Retinal pigment epithelial cell (primary cell): Measurements from ENCODE around the gene ANO4.
A peak's percentile ranks its signal among the peaks of the same experiment; 100 is the strongest.

Experiments
- DNase-seq: peaks from one replicate; pipeline ENCODE4 v3.0.0-alpha.2; 2010; ENCODE audit warnings: low read depth
- H3K4me3 ChIP-seq: 2 replicates; pipeline ENCODE4 v1.5.1; 2011; ENCODE audit warnings: mild to moderate bottlenecking, low read length, control low read depth, moderate library complexity
- TF ChIP-seq, protein P1 (sequence below): conservative IDR thresholded peaks from 2 replicates; pipeline ENCODE4 v1.5.1; 2011; ENCODE audit warnings: low read depth, low read length, control low read depth, inconsistent platforms

ANO4 gene

DNA sequence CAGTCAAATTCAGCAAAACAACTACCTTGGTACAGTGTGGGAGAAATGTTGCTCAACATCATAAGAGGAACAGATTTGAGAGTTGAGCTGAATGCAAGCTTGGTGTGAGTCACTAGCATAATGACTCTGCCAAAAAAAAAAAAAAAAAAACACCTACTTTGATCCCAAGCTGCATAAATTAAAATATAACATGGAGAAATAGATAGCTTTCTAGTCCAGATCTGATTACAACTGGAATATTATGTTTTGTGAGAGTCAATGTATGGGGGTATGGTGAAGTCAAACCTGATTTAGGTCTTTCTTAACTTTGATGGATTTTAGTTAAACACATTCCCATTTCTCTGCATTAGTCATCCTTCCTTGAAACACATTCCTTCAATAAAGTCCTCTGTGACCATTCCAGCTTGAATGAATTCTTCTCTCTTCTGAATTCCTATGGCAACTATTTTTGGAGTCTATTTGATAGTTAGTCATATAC is 227.4 kb downstream of the ANO4 start:
- peak; percentile 74 for DNase-seq
- TF ChIP-seq, protein P1, sequence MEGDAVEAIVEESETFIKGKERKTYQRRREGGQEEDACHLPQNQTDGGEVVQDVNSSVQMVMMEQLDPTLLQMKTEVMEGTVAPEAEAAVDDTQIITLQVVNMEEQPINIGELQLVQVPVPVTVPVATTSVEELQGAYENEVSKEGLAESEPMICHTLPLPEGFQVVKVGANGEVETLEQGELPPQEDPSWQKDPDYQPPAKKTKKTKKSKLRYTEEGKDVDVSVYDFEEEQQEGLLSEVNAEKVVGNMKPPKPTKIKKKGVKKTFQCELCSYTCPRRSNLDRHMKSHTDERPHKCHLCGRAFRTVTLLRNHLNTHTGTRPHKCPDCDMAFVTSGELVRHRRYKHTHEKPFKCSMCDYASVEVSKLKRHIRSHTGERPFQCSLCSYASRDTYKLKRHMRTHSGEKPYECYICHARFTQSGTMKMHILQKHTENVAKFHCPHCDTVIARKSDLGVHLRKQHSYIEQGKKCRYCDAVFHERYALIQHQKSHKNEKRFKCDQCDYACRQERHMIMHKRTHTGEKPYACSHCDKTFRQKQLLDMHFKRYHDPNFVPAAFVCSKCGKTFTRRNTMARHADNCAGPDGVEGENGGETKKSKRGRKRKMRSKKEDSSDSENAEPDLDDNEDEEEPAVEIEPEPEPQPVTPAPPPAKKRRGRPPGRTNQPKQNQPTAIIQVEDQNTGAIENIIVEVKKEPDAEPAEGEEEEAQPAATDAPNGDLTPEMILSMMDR = no peak

DNA sequence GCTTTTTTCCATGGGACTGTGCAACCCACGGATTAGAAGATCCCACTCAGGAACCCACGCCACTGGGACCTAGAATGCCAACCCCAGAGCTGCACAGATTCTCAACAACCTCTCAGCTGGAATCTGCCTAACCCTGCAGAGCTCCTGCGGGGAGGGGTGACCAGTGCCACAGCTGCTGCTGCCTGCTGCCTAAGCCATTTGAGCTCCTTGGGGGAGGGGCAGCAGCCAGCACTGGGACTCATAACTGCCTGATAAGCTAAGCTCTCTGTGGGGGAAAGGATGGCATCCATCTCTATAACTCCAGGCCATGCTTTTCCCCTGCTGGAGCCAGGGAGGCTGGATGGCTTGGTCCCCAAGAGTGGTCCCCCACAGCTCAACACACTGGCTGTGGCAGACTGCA is 232.6 kb downstream of the ANO4 start:
- no peak overlapping the region for H3K4me3 ChIP-seq
- DNase-seq = no peak
- TF ChIP-seq, protein P1 = no peak

More for the DNA sequence above, 227.4 kb downstream of the ANO4 start:
- H3K4me3 ChIP-seq = no peak overlapping the region

DNA sequence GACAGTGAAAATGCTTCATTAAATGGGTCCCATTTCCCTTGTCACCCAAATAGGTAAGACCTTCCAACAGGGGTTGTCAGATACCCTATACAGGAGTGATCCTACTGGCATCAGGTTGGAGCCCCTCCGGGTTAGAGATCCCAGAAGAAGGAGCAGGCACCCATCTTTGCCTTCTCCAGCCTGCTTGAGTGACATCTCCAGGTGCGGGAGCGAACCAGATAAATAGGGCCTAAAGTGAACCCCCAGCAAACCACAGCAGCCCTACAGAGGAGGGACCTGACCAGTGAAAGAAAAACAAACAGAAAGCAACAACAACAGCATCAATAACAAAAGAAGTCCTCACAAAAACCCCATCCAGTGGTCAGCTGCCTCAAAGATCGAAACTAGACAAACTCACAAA is 233.2 kb downstream of the ANO4 start:
- TF ChIP-seq, protein P1 = no peak
- no peak for DNase-seq
- H3K4me3 ChIP-seq = no peak overlapping the region

DNA sequence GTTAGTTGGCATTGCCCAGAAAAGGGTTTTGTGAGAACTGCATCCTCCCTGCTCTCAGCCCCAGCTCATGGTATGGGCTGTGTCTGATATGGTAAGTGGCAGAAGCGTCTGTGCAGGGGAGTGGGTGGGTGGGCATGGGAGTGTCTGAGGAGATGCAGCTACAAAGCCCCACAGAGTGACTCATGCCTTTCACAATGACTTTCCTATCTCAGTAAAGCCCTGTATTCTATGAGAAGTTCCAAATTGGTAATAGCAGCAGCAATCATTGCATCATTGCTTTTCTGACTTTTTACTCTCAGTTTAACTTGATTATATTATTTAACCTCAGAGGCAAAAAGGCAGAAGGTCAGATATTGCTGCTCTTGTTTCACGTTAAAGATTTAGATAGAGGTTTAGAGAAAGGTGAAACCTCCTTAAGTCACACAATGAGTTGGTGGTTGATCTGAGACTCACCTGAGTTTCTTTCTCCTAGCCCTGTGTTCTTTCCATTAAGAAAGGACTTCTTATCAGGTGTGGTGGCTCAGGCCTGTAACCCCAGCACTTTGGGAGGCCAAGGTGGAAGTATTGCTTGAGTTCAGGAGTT is 243.8 kb downstream of the ANO4 start:
- no peak overlapping the region for H3K4me3 ChIP-seq
- TF ChIP-seq, protein P1 = no peak
- DNase-seq = no peak

DNA sequence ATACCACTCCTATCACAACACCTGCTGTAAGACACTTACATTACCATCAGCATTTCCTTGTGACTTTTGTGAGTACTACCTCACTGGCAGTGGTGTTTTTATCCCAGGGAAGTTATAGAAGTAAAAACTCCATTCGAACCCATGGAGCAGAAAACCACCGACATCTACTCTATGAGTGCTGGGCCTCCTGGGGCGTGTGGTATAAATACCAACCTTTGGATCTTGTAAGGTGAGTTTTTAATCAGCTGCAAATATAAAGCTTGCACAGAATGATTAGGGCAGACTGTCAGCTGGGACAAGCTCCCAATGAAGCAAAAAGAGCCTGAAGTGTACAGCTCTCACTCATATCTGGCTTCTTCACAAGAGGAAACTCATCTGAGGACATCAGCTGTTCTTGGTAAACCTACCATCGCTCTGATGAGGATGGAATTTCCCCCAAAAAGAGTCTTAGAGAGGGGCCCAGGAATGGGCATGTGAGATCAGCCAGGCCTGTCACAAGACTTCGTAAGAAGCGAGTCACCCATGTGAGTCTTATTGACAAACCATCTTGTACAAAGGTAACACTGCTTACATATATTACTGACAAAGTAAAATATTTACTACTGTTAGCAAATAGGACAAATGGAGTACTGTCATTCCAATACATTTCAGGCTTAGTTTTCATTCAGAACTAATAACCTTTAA is 245.4 kb downstream of the ANO4 start:
- no peak for DNase-seq
- TF ChIP-seq, protein P1 = no peak

DNA sequence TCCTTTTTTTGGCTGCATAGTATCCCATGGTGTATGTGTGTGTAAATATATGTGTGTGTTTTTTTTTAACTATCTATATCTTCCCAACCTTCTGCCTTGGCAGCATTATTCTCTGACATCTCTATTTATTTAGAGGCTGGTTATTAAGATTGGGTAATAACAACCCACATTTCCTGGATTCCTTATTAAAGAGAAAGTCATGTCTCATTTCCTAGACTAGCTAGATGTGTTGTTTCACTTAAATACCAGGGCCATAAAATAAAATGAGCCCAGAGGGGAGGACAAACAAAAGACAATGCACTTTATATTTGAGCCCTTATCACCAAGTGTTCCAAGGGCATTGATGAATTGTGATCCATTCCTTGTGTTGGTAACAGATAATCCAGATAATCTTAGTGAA is 246.4 kb downstream of the ANO4 start:
- TF ChIP-seq, protein P1 = no peak
- no peak overlapping the region for H3K4me3 ChIP-seq
- DNase-seq = no peak

More for the DNA sequence above, 245.4 kb downstream of the ANO4 start:
- H3K4me3 ChIP-seq = no peak overlapping the region

DNA sequence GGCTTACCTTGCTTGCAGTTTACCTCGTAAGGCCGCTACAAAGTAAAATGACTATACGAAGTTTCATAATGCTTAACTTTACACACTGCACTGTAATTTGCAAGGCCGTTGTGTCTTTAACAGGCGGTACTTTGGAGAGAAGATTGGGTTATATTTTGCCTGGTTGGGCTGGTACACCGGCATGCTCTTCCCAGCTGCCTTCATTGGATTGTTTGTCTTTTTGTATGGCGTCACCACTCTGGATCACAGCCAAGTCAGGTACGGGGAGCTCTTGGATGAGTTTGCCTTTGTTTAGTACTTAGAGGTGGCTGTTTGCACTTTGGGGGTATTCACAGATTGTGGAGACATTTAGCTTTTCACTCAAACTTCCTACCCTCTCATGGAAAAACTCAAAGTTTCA is 247.6 kb downstream of the ANO4 start:
- DNase-seq = no peak
- TF ChIP-seq, protein P1 = no peak
- H3K4me3 ChIP-seq = no peak overlapping the region
